ENCODE results near the gene FOXK1.

- TF ChIP-seq, protein P1, sequence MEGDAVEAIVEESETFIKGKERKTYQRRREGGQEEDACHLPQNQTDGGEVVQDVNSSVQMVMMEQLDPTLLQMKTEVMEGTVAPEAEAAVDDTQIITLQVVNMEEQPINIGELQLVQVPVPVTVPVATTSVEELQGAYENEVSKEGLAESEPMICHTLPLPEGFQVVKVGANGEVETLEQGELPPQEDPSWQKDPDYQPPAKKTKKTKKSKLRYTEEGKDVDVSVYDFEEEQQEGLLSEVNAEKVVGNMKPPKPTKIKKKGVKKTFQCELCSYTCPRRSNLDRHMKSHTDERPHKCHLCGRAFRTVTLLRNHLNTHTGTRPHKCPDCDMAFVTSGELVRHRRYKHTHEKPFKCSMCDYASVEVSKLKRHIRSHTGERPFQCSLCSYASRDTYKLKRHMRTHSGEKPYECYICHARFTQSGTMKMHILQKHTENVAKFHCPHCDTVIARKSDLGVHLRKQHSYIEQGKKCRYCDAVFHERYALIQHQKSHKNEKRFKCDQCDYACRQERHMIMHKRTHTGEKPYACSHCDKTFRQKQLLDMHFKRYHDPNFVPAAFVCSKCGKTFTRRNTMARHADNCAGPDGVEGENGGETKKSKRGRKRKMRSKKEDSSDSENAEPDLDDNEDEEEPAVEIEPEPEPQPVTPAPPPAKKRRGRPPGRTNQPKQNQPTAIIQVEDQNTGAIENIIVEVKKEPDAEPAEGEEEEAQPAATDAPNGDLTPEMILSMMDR (conservative IDR thresholded peaks at IDR 0.05; ENCODE audit: low read depth in 2 of 2): no peak
- no peak for TF ChIP-seq REST (IDR thresholded peaks at IDR 0.05; ENCODE audit: unreplicated experiment)
- TF ChIP-seq ZNF114 (CRISPR knock-in tag; IDR thresholded peaks at IDR 0.05): no peak
- no peak for TF ChIP-seq EZH2 (IDR thresholded peaks at IDR 0.05; ENCODE audit: low read depth, unreplicated experiment)
- no peak for TF ChIP-seq CREB1 (CRISPR knock-in tag; IDR thresholded peaks at IDR 0.05; ENCODE audit: low read depth)
- TF ChIP-seq POLR2AphosphoS5 (IDR thresholded peaks at IDR 0.05; ENCODE audit: low read depth): no peak
- TF ChIP-seq NANOG (IDR thresholded peaks at IDR 0.05; ENCODE audit: borderline replicate concordance): no peak
- no peak for TF ChIP-seq EZH2phosphoT487 (IDR thresholded peaks at IDR 0.05; ENCODE audit: unreplicated experiment)
- no peak for TF ChIP-seq ZNF331 (CRISPR knock-in tag; IDR thresholded peaks at IDR 0.05; ENCODE audit: low read depth)
Measured at GRCh38 chr7:4634166-4634565, 47.9 kb upstream of the FOXK1 start.
